Placental pericyte (primary cell): ENCODE measurements around the gene SERPIND1. TPM values are rescaled to one million over a fixed set of nuclear protein-coding genes. Genes with fewer than 3 reads are reported as not detected.

ENCODE experiments used
- total RNA-seq: library from RNA; depleted of rRNA; stranded (reverse); fragments of >200 nt; gene quantifications from 2 replicates; pipeline ENCODE4 v1.2.3, GENCODE V29; 2012

SERPIND1 gene
- total RNA-seq, result 0.22 and 0.72 TPM in 2 replicates

DNA sequence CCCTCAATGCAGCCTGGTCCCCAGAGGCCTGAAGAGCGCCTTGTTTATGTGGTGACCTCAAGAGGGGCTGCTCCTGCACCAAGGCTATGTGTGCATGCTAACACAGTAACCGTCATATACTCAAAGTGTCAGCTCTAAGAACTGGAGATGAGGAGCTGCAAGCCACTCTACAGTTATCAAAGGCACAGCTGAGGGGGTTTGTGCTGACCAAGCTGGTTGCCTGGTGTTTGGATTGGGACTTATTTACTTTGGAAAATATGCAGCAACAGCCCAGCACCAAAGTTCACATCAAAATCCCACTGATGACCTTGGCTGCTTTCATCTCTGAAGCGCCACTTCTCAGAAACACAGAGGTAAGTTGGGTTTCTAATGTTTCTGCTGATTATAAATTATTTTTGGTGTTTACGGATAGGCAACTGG lies at the start of gene SERPIND1:
SERPIND1 (plus strand) TSS at position 321 of the 420 bp plus-strand sequence. CDS start 5,200 bp downstream, outside the sequence.

Other genes with a start within 250 kb of the SERPIND1 start
- 63.9 and 68.6 TPM in 2 replicates for gene PI4KA, start 84.7 kb downstream of the SERPIND1 start, total RNA-seq
- gene SNAP29, start 84.9 kb downstream of the SERPIND1 start, total RNA-seq, result 11.7 and 12.3 TPM in 2 replicates
- gene CRKL, start 143.3 kb downstream of the SERPIND1 start, total RNA-seq, result 48.1 and 60.7 TPM in 2 replicates
- gene AIFM3, start 193.1 kb downstream of the SERPIND1 start, total RNA-seq, result under 0.01 and 0.22 TPM in 2 replicates
- 43.3 and 68.9 TPM in 2 replicates for gene LZTR1, start 208.2 kb downstream of the SERPIND1 start, total RNA-seq
- gene THAP7, start 228.0 kb downstream of the SERPIND1 start, total RNA-seq, result 22.1 and 36.9 TPM in 2 replicates
- gene P2RX6, start 241.1 kb downstream of the SERPIND1 start, total RNA-seq, result 2.6 and 7.2 TPM in 2 replicates